A673 (cell line): ENCODE data around the gene SLC25A21. TPM values are rescaled to one million over a fixed set of nuclear protein-coding genes. Genes with fewer than 3 reads are reported as not detected.

ENCODE experiments used
- BruUV-seq: library from RNA; stranded (reverse); fragments of 400-500 nt; replicated peaks from 2 replicates; lab custom pipeline; 2021; lab: Mats Ljungman, UMichigan
- CTCF ChIA-PET: fragments of 300-600 bp; sonication (Branson Sonifier 250); formaldehyde crosslinking; loops from one replicate; lab custom pipeline; 2022; ENCODE audit warnings: antibody characterized with exemption; lab: Charles Lee
- POLR2A ChIA-PET: fragments of 300-600 bp; sonication (Branson Sonifier 250); formaldehyde crosslinking; loops from one replicate; lab custom pipeline; 2022; ENCODE audit warnings: antibody characterized with exemption; ENCODE audit not compliant: low non-redundant PET; lab: Charles Lee
- DNase-seq: peaks from one replicate; pipeline ENCODE4 v3.0.0-alpha.2; 2015; ENCODE audit warnings: low spot score
- H3K27ac ChIP-seq: fragments of 200-600 bp; sonication (generic); 2 replicates; pipeline ENCODE4 v1.5.1; 2016; ENCODE audit warnings: mixed run types, low read depth, mild to moderate bottlenecking, mixed read lengths, antibody characterized with exemption, low read length; ENCODE audit not compliant: poor library complexity, severe bottlenecking
- H3K27me3 ChIP-seq: fragments of 200-600 bp; sonication (generic); replicated peaks from 2 replicates; pipeline ENCODE4 v1.6.1; 2017; ENCODE audit warnings: mixed run types, low read depth, mild to moderate bottlenecking, mixed read lengths, antibody characterized with exemption, low read length; ENCODE audit not compliant: insufficient read depth, poor library complexity
- H3K36me3 ChIP-seq: fragments of 200-600 bp; sonication (generic); 2 replicates; pipeline ENCODE4 v1.6.1; 2016; ENCODE audit warnings: mixed run types, mild to moderate bottlenecking, mixed read lengths, antibody characterized with exemption, low read length; ENCODE audit not compliant: insufficient read depth, poor library complexity, severe bottlenecking
- H3K4me1 ChIP-seq: fragments of 200-600 bp; sonication (generic); 2 replicates; pipeline ENCODE4 v1.6.1; 2017; ENCODE audit warnings: mixed run types, mild to moderate bottlenecking, mixed read lengths, antibody characterized with exemption, low read length; ENCODE audit not compliant: insufficient read depth, poor library complexity, severe bottlenecking
- H3K4me3 ChIP-seq: fragments of 200-600 bp; sonication (generic); 2 replicates; pipeline ENCODE4 v1.5.1; 2016; ENCODE audit warnings: low read depth, mixed run types, mild to moderate bottlenecking, mixed read lengths, low read length; ENCODE audit not compliant: poor library complexity, severe bottlenecking
- H3K9me3 ChIP-seq: fragments of 200-600 bp; sonication (generic); 2 replicates; pipeline ENCODE4 v1.6.1; 2016; ENCODE audit warnings: mixed run types, low read depth, mild to moderate bottlenecking, mixed read lengths, antibody characterized with exemption, low read length; ENCODE audit not compliant: poor library complexity, severe bottlenecking
- EZH2 ChIP-seq: fragments of 200-600 bp; sonication (generic); IDR thresholded peaks from 2 replicates; pipeline ENCODE4 v1.6.1; 2017; ENCODE audit warnings: borderline replicate concordance, low read depth, mild to moderate bottlenecking, mixed read lengths, antibody characterized with exemption, low read length; ENCODE audit not compliant: poor library complexity, severe bottlenecking
- intact Hi-C: fragments of 100-400 bp; cut with micrococcal nuclease; formaldehyde crosslinking; loops from one replicate; pipeline ENCODE4 v1.10.0; 2022; ENCODE audit not compliant: unreplicated experiment
- total RNA-seq: library from RNA; stranded (reverse); gene quantifications from 2 replicates; pipeline ENCODE4 v1.2.3, GENCODE V29; 2021
- TF ChIP-seq, protein P1 (sequence below): fragments of 300-800, 200-600 bp; sonication (generic); conservative IDR thresholded peaks from 2 replicates; pipeline ENCODE4 v1.5.1; 2017; ENCODE audit warnings: low read depth, mild to moderate bottlenecking, antibody characterized with exemption, low read length, moderate library complexity, mixed read lengths

Gene SLC25A21
- total RNA-seq, 1 experiment from 2014 or later = 4.7 TPM

- H3K4me3 ChIP-seq = no peak overlapping the region
- H3K4me1 ChIP-seq = no peaks in the 10 kb centered on the region
- no peaks in the 10 kb centered on the region for H3K9me3 ChIP-seq
- intact Hi-C loops = no loop called here
- H3K27me3 ChIP-seq = no peaks in the 10 kb centered on the region
- no peak for TF ChIP-seq EZH2
- TF ChIP-seq, protein P1, sequence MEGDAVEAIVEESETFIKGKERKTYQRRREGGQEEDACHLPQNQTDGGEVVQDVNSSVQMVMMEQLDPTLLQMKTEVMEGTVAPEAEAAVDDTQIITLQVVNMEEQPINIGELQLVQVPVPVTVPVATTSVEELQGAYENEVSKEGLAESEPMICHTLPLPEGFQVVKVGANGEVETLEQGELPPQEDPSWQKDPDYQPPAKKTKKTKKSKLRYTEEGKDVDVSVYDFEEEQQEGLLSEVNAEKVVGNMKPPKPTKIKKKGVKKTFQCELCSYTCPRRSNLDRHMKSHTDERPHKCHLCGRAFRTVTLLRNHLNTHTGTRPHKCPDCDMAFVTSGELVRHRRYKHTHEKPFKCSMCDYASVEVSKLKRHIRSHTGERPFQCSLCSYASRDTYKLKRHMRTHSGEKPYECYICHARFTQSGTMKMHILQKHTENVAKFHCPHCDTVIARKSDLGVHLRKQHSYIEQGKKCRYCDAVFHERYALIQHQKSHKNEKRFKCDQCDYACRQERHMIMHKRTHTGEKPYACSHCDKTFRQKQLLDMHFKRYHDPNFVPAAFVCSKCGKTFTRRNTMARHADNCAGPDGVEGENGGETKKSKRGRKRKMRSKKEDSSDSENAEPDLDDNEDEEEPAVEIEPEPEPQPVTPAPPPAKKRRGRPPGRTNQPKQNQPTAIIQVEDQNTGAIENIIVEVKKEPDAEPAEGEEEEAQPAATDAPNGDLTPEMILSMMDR = no peak
- H3K36me3 ChIP-seq = no peaks in the 10 kb centered on the region
- ChIA-PET CTCF (no interaction called here), POLR2A (no interaction called here)
- DNase-seq = no peak
- no TSS peak for BruUV-seq
- no peak overlapping the region for H3K27ac ChIP-seq
Observed at GRCh38 chr14:36707570-36707969, 464.8 kb downstream of the SLC25A21 start.

GRCh38 chr14:36702474-36702873 is 469.9 kb downstream of the SLC25A21 start:
- DNase-seq = no peak
- Histone ChIP-seq H3K4me1 (no peaks in the 10 kb centered on the region), H3K27me3 (no peaks in the 10 kb centered on the region), H3K4me3 (no peak overlapping the region), H3K27ac (no peak overlapping the region), H3K36me3 (no peaks in the 10 kb centered on the region), H3K9me3 (no peaks in the 10 kb centered on the region)
- intact Hi-C loops = no loop called here
- ChIA-PET POLR2A (no interaction called here), CTCF (no interaction called here)
- TF ChIP-seq, protein P1 = no peak
- TF ChIP-seq EZH2 = no peak
- BruUV-seq = no TSS peak

- H3K36me3 ChIP-seq = no peaks in the 10 kb centered on the region
- no peaks in the 10 kb centered on the region for H3K27me3 ChIP-seq
- no peak overlapping the region for H3K4me3 ChIP-seq
- intact Hi-C loops = no loop called here
- H3K9me3 ChIP-seq = no peaks in the 10 kb centered on the region
- no peak for DNase-seq
- no peak for TF ChIP-seq EZH2
- TF ChIP-seq, protein P1 = no peak
- no TSS peak for BruUV-seq
- CTCF ChIA-PET = no interaction called here
- H3K4me1 ChIP-seq = no peaks in the 10 kb centered on the region
- H3K27ac ChIP-seq = no peak overlapping the region
- POLR2A ChIA-PET = no interaction called here
Observed at GRCh38 chr14:36701132-36701531, 471.3 kb downstream of the SLC25A21 start.
